ENCODE data around the gene KCNK15.

DNA sequence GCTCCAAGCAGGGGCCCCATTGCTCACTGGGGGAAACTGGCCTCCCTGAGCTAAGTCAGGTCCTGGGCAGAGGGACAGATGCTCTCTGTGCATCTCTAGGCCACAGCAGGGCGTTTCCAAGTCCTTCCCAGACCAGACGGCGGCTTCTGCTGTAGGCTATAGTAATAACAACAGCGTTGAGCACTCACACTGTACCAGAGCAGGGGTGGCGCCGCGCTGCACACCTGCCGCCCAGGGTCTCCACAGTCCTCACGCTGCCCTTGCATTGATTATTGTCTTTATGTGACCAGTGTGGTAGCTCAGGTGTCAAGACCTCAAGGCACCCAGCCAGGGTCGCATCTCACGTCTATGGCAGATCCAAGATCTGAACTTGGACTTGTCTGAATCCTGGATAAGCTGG is 45.4 kb upstream of the KCNK15 start:
- no peak for TF ChIP-seq EZH2 (IDR thresholded peaks at IDR 0.05; ENCODE audit: borderline replicate concordance, low read length)
- TF ChIP-seq, protein P1, sequence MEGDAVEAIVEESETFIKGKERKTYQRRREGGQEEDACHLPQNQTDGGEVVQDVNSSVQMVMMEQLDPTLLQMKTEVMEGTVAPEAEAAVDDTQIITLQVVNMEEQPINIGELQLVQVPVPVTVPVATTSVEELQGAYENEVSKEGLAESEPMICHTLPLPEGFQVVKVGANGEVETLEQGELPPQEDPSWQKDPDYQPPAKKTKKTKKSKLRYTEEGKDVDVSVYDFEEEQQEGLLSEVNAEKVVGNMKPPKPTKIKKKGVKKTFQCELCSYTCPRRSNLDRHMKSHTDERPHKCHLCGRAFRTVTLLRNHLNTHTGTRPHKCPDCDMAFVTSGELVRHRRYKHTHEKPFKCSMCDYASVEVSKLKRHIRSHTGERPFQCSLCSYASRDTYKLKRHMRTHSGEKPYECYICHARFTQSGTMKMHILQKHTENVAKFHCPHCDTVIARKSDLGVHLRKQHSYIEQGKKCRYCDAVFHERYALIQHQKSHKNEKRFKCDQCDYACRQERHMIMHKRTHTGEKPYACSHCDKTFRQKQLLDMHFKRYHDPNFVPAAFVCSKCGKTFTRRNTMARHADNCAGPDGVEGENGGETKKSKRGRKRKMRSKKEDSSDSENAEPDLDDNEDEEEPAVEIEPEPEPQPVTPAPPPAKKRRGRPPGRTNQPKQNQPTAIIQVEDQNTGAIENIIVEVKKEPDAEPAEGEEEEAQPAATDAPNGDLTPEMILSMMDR (IDR thresholded peaks at IDR 0.05; ENCODE audit: low read length): no peak

All from OCI-LY1 (cell line).